ENCODE data around the gene PRF1.

GRCh38 chr10:70589762-70590654 is 12.5 kb downstream of the PRF1 start:
- no peak for TF ChIP-seq CTCF (conservative IDR thresholded peaks at IDR 0.05 in 1 of 2, IDR thresholded peaks at IDR 0.05 in 1 of 2; ENCODE audit: low read depth in 1 of 2, low read length in 2 of 2)
- TF ChIP-seq EZH2 (IDR thresholded peaks at IDR 0.05; ENCODE audit: low read length, missing control alignments), result no peak
